ENCODE results near the gene MMEL1. TPM values are rescaled to one million over a fixed set of nuclear protein-coding genes. Genes with fewer than 3 reads are reported as not detected.

The MMEL1 gene
- total and polyA plus RNA-seq, 2 of the 13 experiments (the other 11 are each of a cell fraction or from before 2014, with no cell fraction given), result 0.48 TPM; not detected in 1

- no peaks in the 10 kb centered on the region for H4K20me1 ChIP-seq (ENCODE audit: insufficient read depth, low read length)
- H3K4me2 ChIP-seq (ENCODE audit: low read depth, low read length), result no peak overlapping the region
- in situ Hi-C loops (cut with HindIII; ENCODE audit: extremely low pct_ligation_motif_present, low pct_unique_long_range_greater_than_20kb) (no loop called here), intact Hi-C loops (cut with micrococcal nuclease; ENCODE audit: unreplicated experiment) (no loop called here)
- ATAC-seq, result no peak
- H3K9ac ChIP-seq (ENCODE audit: insufficient read depth, low read depth, low read length), result no peak overlapping the region
- ChIA-PET POLR2A (no interaction called here), CTCF (ENCODE audit: low intra/inter-chr PET ratio, low total read pairs) (no interaction called here)
- DNase-seq (ENCODE audit: low spot score), result no peak
- FAIRE-seq, result no peak
- BruUV-seq (replicated peaks), result no TSS peak
- H3K4me1 ChIP-seq (ENCODE audit: insufficient read depth, low read length), result no peaks in the 10 kb centered on the region
- no peak overlapping the region for H3K27ac ChIP-seq (ENCODE audit: extremely low read length, insufficient read depth, low read length)
- H3K27me3 ChIP-seq (ENCODE audit: control insufficient read depth in 1 of 2, insufficient read depth in 2 of 2, low read length in 2 of 2), result peaks cover 9 to 57% of the 10 kb centered on the region in 2 experiments; a peak in 4 of 5 replicates
- no peaks in the 10 kb centered on the region for H3K36me3 ChIP-seq (replicated peaks in 1 of 2; ENCODE audit: control insufficient read depth in 1 of 2, insufficient read depth in 2 of 2, low read length in 2 of 2)
- whole genome bisulfite sequencing (ENCODE audit: low lambda C conversion rate), result 41% methylated on average over 10 of the region's 18 CpGs
- no peaks in the 10 kb centered on the region for H3K9me3 ChIP-seq (ENCODE audit: low read length)
- no peak overlapping the region for H3K4me3 ChIP-seq (replicated peaks in 1 of 3; ENCODE audit: insufficient read depth in 1 of 3, low read depth in 2 of 3, low read length in 3 of 3)
- H2AFZ ChIP-seq (ENCODE audit: low read length), result no peak overlapping the region
- no peaks in the 10 kb centered on the region for H3K79me2 ChIP-seq (ENCODE audit: insufficient read depth, low read length)
- TF ChIP-seq HINFP (CRISPR knock-in tag; IDR thresholded peaks at IDR 0.05; ENCODE audit: low read depth) (no peak), MYNN (CRISPR knock-in tag; IDR thresholded peaks at IDR 0.05; ENCODE audit: low read depth) (no peak), FOXK1 (CRISPR knock-in tag; IDR thresholded peaks at IDR 0.05; ENCODE audit: borderline replicate concordance, low read depth) (no peak), ZXDC (CRISPR knock-in tag; IDR thresholded peaks at IDR 0.05) (no peak), ZNF703 (CRISPR knock-in tag; IDR thresholded peaks at IDR 0.05; ENCODE audit: borderline replicate concordance) (no peak), THYN1 (CRISPR knock-in tag; IDR thresholded peaks at IDR 0.05; ENCODE audit: borderline replicate concordance, low read depth) (no peak), NR2F2 (IDR thresholded peaks at IDR 0.05; ENCODE audit: borderline replicate concordance, low read depth) (no peak), ZNF678 (CRISPR knock-in tag; IDR thresholded peaks at IDR 0.05) (no peak), KDM6A (CRISPR knock-in tag; IDR thresholded peaks at IDR 0.05; ENCODE audit: low read depth) (no peak), ZNF530 (CRISPR knock-in tag; IDR thresholded peaks at IDR 0.05; ENCODE audit: low read depth) (no peak), ZNF207 (IDR thresholded peaks at IDR 0.05; ENCODE audit: borderline replicate concordance) (no peak), ZNF672 (CRISPR knock-in tag; IDR thresholded peaks at IDR 0.05) (no peak), ZNF775 (CRISPR knock-in tag; IDR thresholded peaks at IDR 0.05; ENCODE audit: borderline replicate concordance) (no peak), DNMT3B (CRISPR knock-in tag; conservative IDR thresholded peaks at IDR 0.05) (no peak), ZNF18 (CRISPR knock-in tag; IDR thresholded peaks at IDR 0.05; ENCODE audit: insufficient replicate concordance) (no peak), POLR2G (IDR thresholded peaks at IDR 0.05; ENCODE audit: low read depth, low read length) (no peak), ZNF513 (CRISPR knock-in tag; conservative IDR thresholded peaks at IDR 0.05) (no peak), MXI1 (IDR thresholded peaks at IDR 0.05; ENCODE audit: borderline replicate concordance, low read depth, low read length) (no peak)
Measured at GRCh38 chr1:2602866-2603520, 29.8 kb downstream of the MMEL1 start.

All from HepG2 (cell line).